ENCODE results near the gene GIPC3. TPM values are rescaled to one million over a fixed set of nuclear protein-coding genes. Genes with fewer than 3 reads are reported as not detected.
A peak's percentile ranks its signal among the peaks of the same experiment; 100 is the strongest.

GIPC3 gene
- total and polyA plus RNA-seq, 5 donors from 2014 or later: 0.10 to 0.52 TPM; not detected in 3

DNA sequence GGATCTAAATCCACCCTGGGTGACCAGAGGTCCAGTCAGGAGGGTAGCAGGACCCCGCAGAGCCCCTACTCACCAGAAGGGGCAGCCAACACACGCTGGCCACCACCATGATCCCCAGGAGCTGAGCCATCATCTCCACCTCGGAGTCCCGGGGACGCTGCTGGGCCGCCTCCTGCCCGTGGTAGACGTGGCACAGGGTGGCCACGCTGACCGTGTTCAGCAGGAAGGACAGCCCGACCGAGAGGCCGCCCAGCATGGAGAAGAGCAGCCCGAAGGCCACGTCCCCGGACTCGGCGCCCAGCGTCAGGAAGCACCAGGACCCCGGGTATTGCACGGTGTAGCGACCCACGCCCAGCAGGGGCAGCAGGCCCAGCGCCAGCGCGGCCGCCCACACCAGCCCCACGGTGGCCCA lies 14.5 kb downstream of the GIPC3 start:
- DNase-seq: no peak
- H3K9me3 Mint-ChIP-seq: no peaks in the 10 kb centered on the region
- no peak overlapping the region for H3K27ac Mint-ChIP-seq

GRCh38 chr19:3601021-3601420 lies 15.7 kb downstream of the GIPC3 start:
- Mint-ChIP-seq H3K27ac (no peak overlapping the region), H3K36me3 (no peaks in the 10 kb centered on the region), H3K27me3 (no peaks in the 10 kb centered on the region), H3K4me1 (peaks cover 0 to 2% (median 0%) of the 10 kb centered on the region in 4 donors), H3K4me3 (no peak overlapping the region), H3K9me3 (no peaks in the 10 kb centered on the region)
- Histone ChIP-seq H3K4me1 (ENCODE audit: control insufficient read depth, insufficient read depth, low read length, poor library complexity, severe bottlenecking) (peaks cover 17% of the 10 kb centered on the region), H3K36me3 (ENCODE audit: control insufficient read depth, insufficient read depth, low read length) (no peaks in the 10 kb centered on the region), H3K9me3 (ENCODE audit: control insufficient read depth in 2 of 2, low read length in 2 of 2) (no peaks in the 10 kb centered on the region), H3K27me3 (ENCODE audit: control insufficient read depth, insufficient read depth, low read length) (peaks cover 9% of the 10 kb centered on the region), H3K27ac (ENCODE audit: insufficient read depth, low read length, poor library complexity, severe bottlenecking) (no peak overlapping the region), H3K4me3 (ENCODE audit: low read depth, low read length) (no peak overlapping the region)
- no peak for ATAC-seq (ENCODE audit: low read depth in 2 of 2)
- no peak for DNase-seq

More for the DNA sequence above, 14.5 kb downstream of the GIPC3 start:
- Histone ChIP-seq H3K36me3 (ENCODE audit: control insufficient read depth, insufficient read depth, low read length) (no peaks in the 10 kb centered on the region), H3K9me3 (ENCODE audit: control insufficient read depth in 2 of 2, low read length in 2 of 2) (no peaks in the 10 kb centered on the region), H3K4me1 (ENCODE audit: control insufficient read depth, insufficient read depth, low read length, poor library complexity, severe bottlenecking) (peaks cover 5% of the 10 kb centered on the region), H3K27me3 (ENCODE audit: control insufficient read depth, insufficient read depth, low read length) (no peaks in the 10 kb centered on the region), H3K4me3 (ENCODE audit: low read depth, low read length) (no peak overlapping the region), H3K27ac (ENCODE audit: insufficient read depth, low read length, poor library complexity, severe bottlenecking) (no peak overlapping the region)
- Mint-ChIP-seq H3K4me1 (peaks cover 0 to 2% (median 0%) of the 10 kb centered on the region in 4 donors), H3K36me3 (no peaks in the 10 kb centered on the region), H3K27me3 (no peaks in the 10 kb centered on the region), H3K4me3 (no peak overlapping the region)
- no peak for ATAC-seq (ENCODE audit: low read depth in 2 of 2)

GRCh38 chr19:3603121-3603811 lies 18.0 kb downstream of the GIPC3 start:
- H3K9me3 ChIP-seq (ENCODE audit: control insufficient read depth in 2 of 2, low read length in 2 of 2): no peaks in the 10 kb centered on the region
- ATAC-seq (ENCODE audit: low read depth in 2 of 2): no peak
- H3K27ac ChIP-seq (ENCODE audit: insufficient read depth, low read length, poor library complexity, severe bottlenecking): no peak overlapping the region
- Mint-ChIP-seq H3K4me3 (no peak overlapping the region), H3K36me3 (no peaks in the 10 kb centered on the region), H3K27me3 (peaks cover 10% of the 10 kb centered on the region), H3K27ac (no peak overlapping the region), H3K9me3 (peaks cover 0 to 1% (median 0%) of the 10 kb centered on the region in 7 donors), H3K4me1 (peaks cover 0 to 11% (median 6%) of the 10 kb centered on the region in 4 donors)
- H3K4me1 ChIP-seq (ENCODE audit: control insufficient read depth, insufficient read depth, low read length, poor library complexity, severe bottlenecking): peaks cover 30% of the 10 kb centered on the region
- H3K4me3 ChIP-seq (ENCODE audit: low read depth, low read length): no peak overlapping the region
- no peaks in the 10 kb centered on the region for H3K36me3 ChIP-seq (ENCODE audit: control insufficient read depth, insufficient read depth, low read length)
- peaks cover 9% of the 10 kb centered on the region for H3K27me3 ChIP-seq (ENCODE audit: control insufficient read depth, insufficient read depth, low read length)
- no peak for DNase-seq

- DNase-seq (no peak), ATAC-seq (ENCODE audit: low read depth in 2 of 2) (no peak)
- Histone ChIP-seq H3K4me1 (ENCODE audit: control insufficient read depth, insufficient read depth, low read length, poor library complexity, severe bottlenecking) (peaks cover 30% of the 10 kb centered on the region), H3K9me3 (ENCODE audit: control insufficient read depth in 2 of 2, low read length in 2 of 2) (no peaks in the 10 kb centered on the region), H3K36me3 (ENCODE audit: control insufficient read depth, insufficient read depth, low read length) (no peaks in the 10 kb centered on the region), H3K27ac (ENCODE audit: insufficient read depth, low read length, poor library complexity, severe bottlenecking) (no peak overlapping the region), H3K27me3 (ENCODE audit: control insufficient read depth, insufficient read depth, low read length) (peaks cover 9% of the 10 kb centered on the region), H3K4me3 (ENCODE audit: low read depth, low read length) (no peak overlapping the region)
- peaks cover 10% of the 10 kb centered on the region for H3K27me3 Mint-ChIP-seq
- peaks cover 0 to 1% (median 0%) of the 10 kb centered on the region in 7 donors for H3K9me3 Mint-ChIP-seq
- H3K36me3 Mint-ChIP-seq: no peaks in the 10 kb centered on the region
- H3K27ac Mint-ChIP-seq: no peak overlapping the region
- no peak overlapping the region for H3K4me3 Mint-ChIP-seq
- H3K4me1 Mint-ChIP-seq: peaks cover 0 to 13% (median 7%) of the 10 kb centered on the region in 4 donors
These were observed 19.1 kb downstream of the GIPC3 start for GRCh38 chr19:3604227-3604986.

GRCh38 chr19:3604987-3605343 lies 19.7 kb downstream of the GIPC3 start:
- Histone ChIP-seq H3K27ac (ENCODE audit: insufficient read depth, low read length, poor library complexity, severe bottlenecking) (no peak overlapping the region), H3K36me3 (ENCODE audit: control insufficient read depth, insufficient read depth, low read length) (no peaks in the 10 kb centered on the region), H3K9me3 (ENCODE audit: control insufficient read depth in 2 of 2, low read length in 2 of 2) (no peaks in the 10 kb centered on the region), H3K27me3 (ENCODE audit: control insufficient read depth, insufficient read depth, low read length) (peaks cover 9% of the 10 kb centered on the region), H3K4me1 (ENCODE audit: control insufficient read depth, insufficient read depth, low read length, poor library complexity, severe bottlenecking) (peaks cover 30% of the 10 kb centered on the region), H3K4me3 (ENCODE audit: low read depth, low read length) (no peak overlapping the region)
- H3K27me3 Mint-ChIP-seq: peaks cover 10% of the 10 kb centered on the region
- H3K36me3 Mint-ChIP-seq: no peaks in the 10 kb centered on the region
- DNase-seq: peak in 1 of 3 donors; percentile 52
- H3K4me3 Mint-ChIP-seq: no peak overlapping the region
- ATAC-seq (ENCODE audit: low read depth in 2 of 2): peak in 1 of 2 donors; percentile 36
- peaks cover 0 to 13% (median 7%) of the 10 kb centered on the region in 4 donors for H3K4me1 Mint-ChIP-seq
- H3K27ac Mint-ChIP-seq: no peak overlapping the region
- peaks cover 0 to 1% (median 0%) of the 10 kb centered on the region in 7 donors for H3K9me3 Mint-ChIP-seq

GRCh38 chr19:3605361-3605760 lies 20.1 kb downstream of the GIPC3 start:
- no peak for DNase-seq
- H3K4me1 Mint-ChIP-seq: peaks cover 0 to 13% (median 7%) of the 10 kb centered on the region in 4 donors
- ATAC-seq (ENCODE audit: low read depth in 2 of 2): no peak
- H3K4me3 Mint-ChIP-seq: no peak overlapping the region
- no peak overlapping the region for H3K27ac Mint-ChIP-seq
- no peaks in the 10 kb centered on the region for H3K9me3 ChIP-seq (ENCODE audit: control insufficient read depth in 2 of 2, low read length in 2 of 2)
- peaks cover 30% of the 10 kb centered on the region for H3K4me1 ChIP-seq (ENCODE audit: control insufficient read depth, insufficient read depth, low read length, poor library complexity, severe bottlenecking)
- H3K27me3 Mint-ChIP-seq: peaks cover 10% of the 10 kb centered on the region
- no peak overlapping the region for H3K27ac ChIP-seq (ENCODE audit: insufficient read depth, low read length, poor library complexity, severe bottlenecking)
- peaks cover 9% of the 10 kb centered on the region for H3K27me3 ChIP-seq (ENCODE audit: control insufficient read depth, insufficient read depth, low read length)
- no peak overlapping the region for H3K4me3 ChIP-seq (ENCODE audit: low read depth, low read length)
- peaks cover under 1% of the 10 kb centered on the region for H3K36me3 Mint-ChIP-seq
- H3K36me3 ChIP-seq (ENCODE audit: control insufficient read depth, insufficient read depth, low read length): no peaks in the 10 kb centered on the region
- peaks cover 0 to 1% (median 0%) of the 10 kb centered on the region in 7 donors for H3K9me3 Mint-ChIP-seq

DNA sequence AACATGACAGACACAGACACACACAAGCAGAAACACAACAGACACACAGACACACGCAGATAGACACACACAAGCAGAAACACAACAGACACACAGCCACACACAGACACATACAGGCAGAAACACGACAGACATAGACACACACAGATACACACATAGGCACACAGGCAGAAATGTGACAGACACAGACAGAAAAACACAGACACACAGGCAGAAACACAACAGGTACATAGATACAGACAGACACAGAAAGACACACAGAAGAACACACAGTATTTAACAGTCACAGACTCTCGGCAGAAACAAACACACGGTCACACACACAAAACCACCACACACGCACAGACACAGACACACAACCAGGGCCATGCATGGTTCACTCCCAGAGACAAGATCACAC lies 20.5 kb downstream of the GIPC3 start:
- H3K27me3 ChIP-seq (ENCODE audit: control insufficient read depth, insufficient read depth, low read length): peaks cover 9% of the 10 kb centered on the region
- H3K36me3 Mint-ChIP-seq: peaks cover 4% of the 10 kb centered on the region
- H3K4me1 Mint-ChIP-seq: peaks cover 0 to 13% (median 7%) of the 10 kb centered on the region in 4 donors
- peaks cover 10% of the 10 kb centered on the region for H3K27me3 Mint-ChIP-seq
- H3K27ac ChIP-seq (ENCODE audit: insufficient read depth, low read length, poor library complexity, severe bottlenecking): no peak overlapping the region
- H3K4me1 ChIP-seq (ENCODE audit: control insufficient read depth, insufficient read depth, low read length, poor library complexity, severe bottlenecking): peaks cover 30% of the 10 kb centered on the region
- peaks cover 0 to 1% (median 0%) of the 10 kb centered on the region in 7 donors for H3K9me3 Mint-ChIP-seq
- no peaks in the 10 kb centered on the region for H3K9me3 ChIP-seq (ENCODE audit: control insufficient read depth in 2 of 2, low read length in 2 of 2)
- ATAC-seq (ENCODE audit: low read depth in 2 of 2): no peak
- H3K27ac Mint-ChIP-seq: no peak overlapping the region
- H3K4me3 ChIP-seq (ENCODE audit: low read depth, low read length): no peak overlapping the region
- H3K36me3 ChIP-seq (ENCODE audit: control insufficient read depth, insufficient read depth, low read length): no peaks in the 10 kb centered on the region
- DNase-seq: no peak
- no peak overlapping the region for H3K4me3 Mint-ChIP-seq
